Kasumi-1 (cell line): ENCODE results near the gene C4BPA.

Source experiments
- DNase-seq, 2 experiments: peaks; one replicate each; lab custom pipeline; 2025; lab: John Stamatoyannopoulos, UW

Gene C4BPA

GRCh38 chr1:207077470-207078377 lies 26.3 kb upstream of the C4BPA start:
- DNase-seq = peak; percentile 81 to 82

DNA sequence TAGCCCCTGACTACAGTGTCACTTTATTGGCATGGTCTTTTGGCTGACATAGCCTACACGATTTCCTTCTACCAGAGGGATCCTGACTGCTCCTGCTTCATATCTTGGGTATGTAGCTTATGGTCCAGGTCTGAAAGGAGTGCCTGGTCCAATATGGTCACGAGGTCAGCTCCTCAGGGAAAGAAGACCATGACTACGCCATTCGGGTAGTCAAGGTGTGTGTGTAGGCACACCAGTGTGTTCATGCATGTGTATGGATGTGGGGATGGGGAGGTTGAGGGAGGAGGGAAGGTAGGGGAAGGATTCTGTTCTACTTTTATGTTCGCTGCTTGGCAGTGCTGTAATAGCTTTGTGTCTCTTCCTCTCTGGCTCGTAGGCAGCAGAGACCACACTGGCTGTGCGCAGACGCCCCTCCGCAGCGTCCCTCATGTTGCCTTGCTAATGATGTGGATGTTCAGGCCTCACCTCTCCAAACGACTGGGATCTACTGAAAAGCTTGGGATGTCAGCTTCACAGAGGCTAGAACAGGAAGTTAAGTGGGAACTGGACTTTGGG lies 25.4 kb upstream of the C4BPA start:
- DNase-seq = no peak

GRCh38 chr1:207079706-207080241 lies 24.3 kb upstream of the C4BPA start:
- DNase-seq = no peak

DNA sequence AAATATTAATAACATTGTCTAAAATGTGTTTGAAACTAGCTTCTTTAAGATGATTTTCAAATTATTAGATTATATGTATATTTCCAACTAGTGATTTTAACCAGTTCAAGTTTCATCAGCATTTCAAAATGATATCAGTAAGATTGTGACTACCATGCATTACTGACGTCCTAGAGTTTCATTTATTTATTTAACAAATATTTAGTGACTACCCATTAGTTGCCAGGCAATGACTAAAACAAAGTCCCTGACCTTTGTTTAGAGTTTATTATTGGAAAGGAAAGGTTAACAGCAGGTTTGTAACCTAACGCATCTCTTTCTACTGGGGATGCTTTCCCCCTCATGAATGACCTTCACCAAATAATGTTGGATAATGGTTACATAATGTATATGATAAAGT lies 22.9 kb upstream of the C4BPA start:
- DNase-seq = no peak

GRCh38 chr1:207081806-207082205 lies 22.2 kb upstream of the C4BPA start:
- no peak for DNase-seq

DNA sequence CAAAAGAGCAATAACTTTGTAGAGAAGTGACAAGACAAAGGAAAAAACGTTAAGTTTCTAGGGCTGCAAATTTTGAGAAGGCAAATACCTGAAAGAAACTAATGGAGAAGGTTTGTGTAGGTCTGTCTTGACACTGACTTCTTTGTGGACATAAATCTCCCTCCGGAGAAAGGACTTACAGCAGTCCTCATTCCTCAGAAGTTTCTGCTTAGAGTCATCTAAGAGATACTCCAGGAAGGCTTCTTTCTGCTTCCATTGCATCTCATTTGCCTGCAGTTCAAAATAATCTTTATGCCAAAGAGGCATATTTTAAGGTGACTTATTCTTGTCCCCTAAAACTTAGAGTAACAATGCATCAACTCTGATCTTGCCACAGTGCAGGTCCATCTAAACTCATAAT lies 19.8 kb upstream of the C4BPA start:
- DNase-seq = no peak

DNA sequence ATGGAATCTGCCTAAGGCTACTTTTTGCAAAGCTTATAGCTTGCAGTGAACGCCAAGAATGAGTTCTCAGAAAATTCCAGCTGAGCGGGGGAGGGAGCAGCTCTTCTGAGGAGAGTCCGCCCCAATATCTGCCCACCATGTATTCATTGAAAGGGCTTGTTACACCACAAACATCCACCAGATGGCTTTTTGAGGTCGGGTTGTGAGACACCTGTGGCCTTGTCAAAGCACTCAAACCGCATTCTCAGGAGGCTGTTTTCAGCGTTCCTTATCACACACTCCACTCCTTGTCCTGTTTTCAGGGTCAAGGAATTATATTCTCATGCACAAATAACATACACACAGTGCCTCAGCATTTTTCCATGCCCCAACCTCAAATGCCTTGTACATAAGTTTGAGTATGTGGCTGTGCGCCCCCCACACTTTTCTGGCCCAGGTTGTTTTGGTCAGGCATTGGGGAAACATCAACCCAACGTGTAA lies 19.3 kb upstream of the C4BPA start:
- DNase-seq = peak; percentile 33 to 41

DNA sequence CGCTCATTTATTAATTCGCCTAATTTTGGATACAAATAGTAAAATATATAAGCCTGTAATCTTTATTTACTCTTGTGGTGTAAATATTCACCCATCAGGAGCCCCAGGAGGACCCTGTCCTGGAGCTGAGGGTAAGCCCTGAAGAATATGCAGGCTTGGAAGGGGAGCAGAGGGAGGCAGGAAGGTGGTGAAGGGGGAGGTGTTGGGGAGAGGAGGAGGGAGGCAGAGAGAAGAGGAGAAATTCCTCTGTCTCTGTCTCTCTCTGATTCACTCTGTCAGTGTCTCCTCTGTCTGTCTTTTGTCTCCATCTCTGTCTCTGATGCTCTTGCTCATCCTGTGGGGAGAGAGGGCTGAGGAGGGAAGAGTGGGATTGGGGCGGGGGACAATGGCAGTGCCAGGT lies 18.1 kb upstream of the C4BPA start:
- DNase-seq = no peak

DNA sequence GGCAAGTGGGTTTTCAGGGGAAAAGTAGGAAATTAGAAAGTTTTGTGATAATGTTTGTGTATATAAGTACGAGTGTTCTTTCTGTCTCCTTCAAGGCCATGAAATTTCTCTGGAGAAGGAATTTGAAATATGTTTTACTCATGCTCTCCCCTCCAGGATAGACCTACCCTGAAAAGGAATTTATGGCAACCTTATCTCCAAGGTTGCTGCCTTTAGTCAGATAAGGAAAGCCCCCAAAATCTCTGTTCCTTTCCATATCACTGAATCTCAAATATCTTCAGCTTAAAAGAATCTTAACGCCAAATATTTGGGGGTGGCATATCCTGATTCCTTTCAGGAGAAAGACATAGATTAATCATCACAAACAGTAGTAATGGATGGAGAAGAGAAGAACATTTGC lies 15.9 kb upstream of the C4BPA start:
- no peak for DNase-seq

- DNase-seq = no peak
These were observed 15.1 kb upstream of the C4BPA start, which contains the start of gene C4BPB for GRCh38 chr1:207088701-207089626. Gene C4BPB, plus strand, starts transcription at chr1:207088860. Its CDS starts 672 bp downstream, at chr1:207089532.

DNA sequence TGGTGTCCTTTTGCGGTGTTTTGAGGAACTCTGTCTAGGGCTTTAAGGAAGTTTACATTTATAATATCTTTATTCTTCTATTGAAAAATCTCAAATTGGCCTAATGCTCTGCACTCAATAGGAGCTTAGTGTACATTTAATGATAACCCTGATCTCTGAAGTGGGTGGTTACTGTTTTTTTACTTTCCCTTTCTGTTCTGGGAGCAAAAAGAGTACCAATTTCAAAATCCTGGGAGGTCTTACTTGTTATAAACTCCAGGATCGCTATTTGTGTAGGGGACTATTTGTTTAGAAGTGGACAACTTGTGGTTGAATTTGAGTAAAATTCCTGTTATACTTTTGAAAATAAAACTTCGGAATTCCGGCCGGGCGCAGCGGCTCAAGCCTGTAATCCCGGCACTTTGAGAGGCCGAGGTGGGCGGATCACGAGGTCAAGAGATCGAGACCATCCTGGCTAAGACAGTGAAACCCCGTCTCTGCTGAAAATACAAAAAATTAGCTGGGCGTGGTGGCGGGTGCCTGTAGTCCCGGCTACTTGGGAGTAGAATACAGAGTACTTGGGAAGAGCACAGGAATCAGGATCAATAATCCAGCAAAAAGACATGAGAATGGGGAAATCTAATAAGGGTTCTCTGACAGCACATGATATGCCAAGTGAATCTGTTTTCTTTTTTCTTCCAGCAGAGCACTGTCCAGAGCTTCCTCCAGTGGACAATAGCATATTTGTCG lies 14.2 kb upstream of the C4BPA start:
- DNase-seq = no peak

DNA sequence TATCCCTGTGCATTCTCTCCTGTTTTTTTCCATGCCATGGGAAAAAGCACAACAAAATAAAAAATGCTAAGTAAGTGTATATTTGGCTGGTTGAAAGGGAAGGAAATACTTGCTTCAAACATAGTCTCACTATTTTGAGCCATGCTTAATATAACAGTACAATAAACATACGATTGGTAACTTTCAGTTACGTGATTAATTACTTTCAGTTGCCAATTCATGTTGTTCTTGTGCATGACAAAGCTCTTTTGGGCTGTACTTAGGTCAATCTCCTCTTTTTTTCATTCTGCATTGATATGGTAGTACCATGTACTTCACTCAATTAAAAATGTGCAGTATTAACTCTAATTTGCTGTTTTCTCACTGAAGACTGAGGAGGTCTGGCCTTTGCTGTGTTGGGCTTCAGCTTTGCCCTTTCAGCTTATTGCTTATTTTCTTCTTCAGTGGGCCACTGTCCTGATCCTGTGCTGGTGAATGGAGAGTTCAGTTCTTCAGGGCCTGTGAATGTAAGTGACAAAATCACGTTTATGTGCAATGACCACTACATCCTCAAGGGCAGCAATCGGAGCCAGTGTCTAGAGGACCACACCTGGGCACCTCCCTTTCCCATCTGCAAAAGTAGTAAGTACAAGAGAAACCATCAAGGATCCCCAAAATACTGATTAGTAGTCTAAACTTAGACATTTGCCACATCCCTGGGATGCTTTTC lies 12.7 kb upstream of the C4BPA start:
- no peak for DNase-seq

DNA sequence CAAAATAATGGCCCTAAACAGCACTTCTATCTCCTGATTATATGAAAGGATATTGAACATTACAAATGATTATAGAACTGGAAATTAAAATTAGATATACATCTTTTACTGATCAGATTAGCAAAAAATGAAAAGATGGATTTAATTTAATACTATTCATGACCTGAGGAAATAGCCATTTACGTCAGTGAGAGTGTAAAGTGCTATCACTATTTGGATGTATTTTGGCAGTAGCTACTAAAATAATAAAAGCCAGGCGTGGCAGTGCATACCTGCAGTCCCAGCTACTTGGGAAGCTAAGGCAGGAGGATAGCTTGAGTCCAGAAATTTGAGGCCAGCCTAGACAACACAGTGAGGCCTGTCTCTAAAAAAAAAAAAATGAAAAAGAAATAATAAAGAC lies 10.1 kb upstream of the C4BPA start:
- no peak for DNase-seq

DNA sequence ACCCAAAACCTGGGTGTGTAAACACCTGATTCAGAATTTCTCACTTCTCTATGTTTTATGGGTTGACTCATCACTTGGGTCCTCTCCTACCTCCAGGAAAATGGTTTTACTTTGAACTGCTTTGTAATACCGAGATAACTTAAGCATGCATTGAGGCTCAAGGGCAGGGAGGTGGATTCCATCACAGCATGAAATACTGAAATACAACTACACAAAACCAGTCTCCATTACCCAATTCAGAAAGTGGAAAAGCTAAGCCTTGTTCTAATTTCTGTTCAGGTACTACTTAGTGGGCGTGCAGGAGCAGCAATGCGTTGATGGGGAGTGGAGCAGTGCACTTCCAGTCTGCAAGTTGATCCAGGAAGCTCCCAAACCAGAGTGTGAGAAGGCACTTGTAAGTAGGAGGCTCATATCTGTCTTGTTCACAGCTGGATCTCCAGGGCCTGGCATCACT lies 6.1 kb upstream of the C4BPA start:
- DNase-seq = no peak

GRCh38 chr1:207101720-207102119 lies 2.3 kb upstream of the C4BPA start:
- DNase-seq = no peak

DNA sequence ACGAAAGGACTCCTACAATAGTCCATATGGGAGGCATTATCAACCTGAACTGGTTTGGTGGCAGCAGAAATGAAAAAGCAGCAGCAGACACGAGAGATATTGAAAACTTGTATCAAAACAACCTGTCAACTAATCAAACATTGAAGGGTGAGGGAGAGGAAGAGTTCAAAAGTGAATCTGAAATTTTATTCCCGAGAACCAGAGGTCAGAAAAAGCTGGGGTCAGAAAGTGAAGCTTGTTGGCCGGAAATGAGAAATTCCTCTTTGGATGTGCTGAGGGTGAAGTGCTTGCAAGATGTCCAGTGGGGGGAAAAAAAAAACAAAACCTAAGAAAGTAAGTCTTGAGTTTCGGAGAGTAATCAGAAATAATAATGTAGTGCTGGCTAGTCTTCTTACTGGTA lies 1.9 kb upstream of the C4BPA start:
- DNase-seq = no peak

DNA sequence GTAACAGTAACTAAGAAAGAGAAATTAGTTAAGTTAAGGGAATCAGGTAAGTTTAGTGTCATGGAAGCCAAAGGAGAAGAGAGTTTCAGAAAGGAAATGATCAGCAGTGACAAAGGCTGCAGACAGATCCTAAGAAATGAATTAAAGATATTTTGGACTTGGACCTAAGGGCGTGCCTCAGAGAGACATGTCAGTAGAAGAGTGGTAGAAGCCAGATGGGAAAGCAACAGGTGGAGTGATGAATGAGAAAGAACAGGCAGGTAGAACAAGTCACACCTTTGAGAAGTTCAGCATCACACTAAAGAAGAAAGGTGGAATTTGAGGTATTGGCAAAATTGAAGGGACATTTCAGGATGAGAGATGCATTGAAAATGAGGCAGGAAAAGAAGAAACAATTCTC lies 1.4 kb upstream of the C4BPA start:
- DNase-seq = no peak

GRCh38 chr1:207109004-207109403 lies 5.0 kb downstream of the C4BPA start:
- DNase-seq = no peak

DNA sequence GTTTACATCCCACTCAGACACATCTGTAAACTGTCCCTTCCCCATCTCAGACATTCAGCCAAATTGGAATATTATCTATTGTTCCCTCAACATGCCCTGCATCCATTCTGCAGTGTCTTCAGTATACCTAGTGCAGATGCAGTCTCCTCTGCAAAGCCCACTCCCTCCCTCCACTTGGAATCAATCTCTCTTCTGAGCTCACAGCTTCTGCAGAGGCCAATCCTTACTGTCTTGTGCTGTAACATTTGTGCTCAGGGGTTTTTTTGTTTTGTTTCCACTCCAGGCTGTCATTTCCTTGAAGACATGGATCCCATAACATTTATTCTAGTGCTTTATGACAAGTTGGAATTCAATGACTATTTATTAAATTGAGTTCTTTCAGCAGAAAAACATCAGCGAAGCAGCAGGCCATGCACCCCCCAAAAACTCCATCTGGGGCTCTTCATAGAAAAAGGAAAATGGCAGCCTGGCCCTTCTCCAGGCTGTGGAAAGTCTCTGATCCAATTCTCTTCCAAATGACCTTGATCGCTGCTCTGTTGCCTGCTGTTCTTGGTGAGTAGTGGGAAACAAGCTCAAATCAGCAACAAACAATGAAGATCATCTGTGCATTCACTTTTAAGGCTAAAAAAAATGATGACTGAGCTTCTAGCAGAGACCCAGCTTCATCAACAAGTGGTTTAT lies 8.7 kb downstream of the C4BPA start:
- no peak for DNase-seq

- DNase-seq = no peak
These were observed 11.2 kb downstream of the C4BPA start for GRCh38 chr1:207115269-207115668.
